ENCODE results near the gene TTBK1.

TTBK1 gene

DNA sequence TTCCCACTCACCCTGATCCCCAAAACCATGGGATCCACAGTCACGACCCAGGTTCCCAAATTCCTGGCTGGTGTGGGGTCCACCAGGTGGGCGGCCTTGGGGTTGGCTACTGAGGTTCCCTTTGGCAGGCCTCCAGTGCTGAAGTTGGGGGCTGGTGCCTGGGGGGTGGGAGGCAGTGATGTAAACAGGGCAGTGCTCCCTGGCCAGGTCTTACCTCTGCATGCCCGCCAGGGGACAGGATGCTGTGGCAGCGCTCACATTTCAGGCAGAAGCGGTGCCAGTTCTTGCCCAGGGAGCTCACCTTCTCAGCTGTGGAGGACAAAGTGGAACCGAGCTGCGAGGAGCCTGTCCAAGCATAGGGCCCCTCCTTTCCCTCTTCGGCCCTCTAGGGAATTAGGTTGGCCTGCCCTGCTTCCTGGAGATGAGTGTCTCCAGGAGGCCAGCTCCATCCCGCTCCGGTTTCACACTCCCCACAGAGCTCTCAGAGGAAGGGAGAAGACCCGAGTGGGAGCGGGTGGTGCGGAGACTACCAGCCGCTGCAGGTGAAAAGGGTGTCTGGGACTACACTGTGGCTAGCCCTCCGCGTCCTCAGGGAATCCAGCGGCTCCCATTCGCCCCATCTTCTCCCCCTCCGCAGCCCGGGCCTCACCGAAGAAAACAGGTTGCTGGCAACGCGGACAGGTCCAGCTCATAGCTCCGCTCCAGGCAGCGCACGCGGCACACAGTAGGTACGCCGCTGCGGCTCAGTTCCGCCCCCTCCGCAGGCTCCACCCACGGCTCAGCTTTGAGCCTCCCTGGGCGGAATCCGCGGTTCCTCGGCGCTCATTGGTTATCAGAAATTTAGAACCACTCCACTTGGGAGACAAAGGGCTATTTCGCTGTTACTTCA, 65.1 kb downstream of the TTBK1 start, which contains the start of gene CRIP3:
Gene CRIP3, minus strand, starts transcription at position 726 of the 889 bp plus-strand sequence. Its CDS starts 34 bp downstream, at position 692.
- no peak for DNase-seq

GRCh38 chr6:43308990-43309477, 65.8 kb downstream of the TTBK1 start:
- no peak for DNase-seq

DNA sequence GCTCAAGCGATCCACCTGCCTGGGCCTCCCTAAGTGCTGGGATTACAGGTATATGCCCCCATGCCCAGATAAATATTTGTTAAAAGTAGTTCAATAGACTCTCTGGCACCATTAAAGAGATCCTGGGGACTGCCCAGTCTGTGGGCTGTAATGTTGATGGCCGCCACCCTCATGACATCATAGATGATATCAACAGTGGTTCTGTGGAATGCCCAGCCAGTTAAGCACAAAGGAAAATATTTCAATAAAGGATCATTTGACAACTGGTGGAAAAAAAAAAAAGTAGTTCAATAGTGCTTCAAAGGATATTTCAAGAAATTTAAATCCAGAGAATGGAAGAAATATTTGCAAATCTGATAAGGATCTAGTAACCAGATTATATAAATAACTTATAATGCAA, 66.9 kb downstream of the TTBK1 start:
- DNase-seq, result no peak

- no peak for DNase-seq
Measured at GRCh38 chr6:43310624-43311023, 67.3 kb downstream of the TTBK1 start.

- no peak for DNase-seq
Measured at GRCh38 chr6:43311666-43312065, 68.4 kb downstream of the TTBK1 start.

GRCh38 chr6:43313813-43314212, 70.5 kb downstream of the TTBK1 start:
- DNase-seq, result no peak

- DNase-seq, result no peak
Measured at GRCh38 chr6:43318011-43318410, 74.7 kb downstream of the TTBK1 start.

DNA sequence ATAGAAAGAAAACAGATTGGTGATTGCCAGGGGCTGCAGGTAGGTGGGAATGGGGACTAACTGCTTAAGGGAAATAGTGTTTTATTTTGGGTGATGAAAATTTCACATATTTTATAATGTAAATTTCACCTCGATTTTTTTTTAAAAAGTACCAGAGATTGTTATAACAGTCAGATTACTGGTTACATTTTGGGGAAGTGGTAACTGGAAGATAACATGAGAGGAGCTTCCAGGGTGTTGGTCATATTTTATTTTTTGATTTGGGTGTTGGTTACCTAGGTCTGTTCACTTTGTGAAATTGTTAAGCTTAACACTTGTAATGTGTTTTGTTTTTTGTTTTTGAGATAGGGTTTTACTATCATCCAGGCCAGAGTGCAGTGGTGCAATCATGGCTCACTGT, 82.6 kb downstream of the TTBK1 start:
- no peak for DNase-seq

GRCh38 chr6:43328528-43328927, 85.2 kb downstream of the TTBK1 start:
- no peak for DNase-seq

DNA sequence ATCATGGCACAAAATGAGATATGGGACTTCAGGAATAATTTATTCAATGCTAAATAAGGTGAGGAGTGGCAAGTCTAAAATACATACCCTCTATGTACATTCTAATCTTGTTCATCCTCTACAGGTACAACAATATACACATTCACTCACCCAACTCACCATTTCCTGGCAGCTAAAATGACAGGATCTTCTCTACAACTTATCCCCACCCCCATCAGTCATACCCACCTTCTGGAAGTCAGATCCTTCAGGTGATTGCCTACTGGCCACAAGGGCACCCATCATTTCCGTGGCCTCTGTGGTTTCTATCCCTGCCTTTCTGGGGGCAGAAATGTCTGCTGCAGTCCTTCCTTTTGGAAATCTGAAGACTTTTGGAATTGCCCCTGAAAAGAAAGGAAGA, 88.2 kb downstream of the TTBK1 start:
- DNase-seq, result no peak

DNA sequence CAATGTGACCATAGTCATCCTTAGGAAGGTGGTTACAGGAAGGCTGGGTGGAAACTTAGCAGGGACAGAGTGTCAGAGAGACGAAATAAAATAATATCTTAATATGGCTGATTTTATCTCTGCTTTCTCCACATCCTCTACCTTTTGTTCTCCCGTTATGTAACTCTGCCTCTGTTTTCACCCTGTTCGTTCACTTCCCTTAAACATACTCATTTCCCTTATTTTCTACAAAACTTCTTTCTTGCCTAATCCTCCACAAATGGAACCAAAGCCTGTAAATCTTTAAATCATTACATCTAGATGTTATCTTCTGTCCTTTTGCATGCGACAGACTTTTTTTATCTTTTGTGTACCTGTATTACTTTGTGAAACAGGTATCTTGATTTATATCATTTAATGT, 88.6 kb downstream of the TTBK1 start:
- no peak for DNase-seq

GRCh38 chr6:43334466-43335095, 91.3 kb downstream of the TTBK1 start:
- DNase-seq, result no peak

- DNase-seq, result no peak
Measured at GRCh38 chr6:43335469-43335868, 92.2 kb downstream of the TTBK1 start.

GRCh38 chr6:43336382-43336781, 93.1 kb downstream of the TTBK1 start:
- DNase-seq, result no peak

All from T1000 (cell line).